HG03469 (cell line): ENCODE results near the gene SHKBP1.
A peak's percentile ranks its signal among the peaks of the same experiment; 100 is the strongest.
"Not testable (repeated sequence)": the region's sequence is repeated elsewhere in the genome, so short reads cannot be mapped to it uniquely, and the experiment has no call there.

Experiments used
- ATAC-seq: cut with Tn5 transposase; IDR thresholded peaks from one replicate; pipeline ENCODE4 v1.9.1; 2021; ENCODE audit warnings: mild to moderate bottlenecking, moderate library complexity, moderate number of reproducible peaks; ENCODE audit not compliant: unreplicated experiment

Gene SHKBP1

GRCh38 chr19:40584007-40584406 is 7.3 kb downstream of the SHKBP1 start:
- no peak for ATAC-seq

- no peak for ATAC-seq
Observed at GRCh38 chr19:40585241-40585981, 8.7 kb downstream of the SHKBP1 start.

GRCh38 chr19:40585982-40586422 is 9.3 kb downstream of the SHKBP1 start:
- no peak for ATAC-seq

GRCh38 chr19:40586611-40587010 is 9.9 kb downstream of the SHKBP1 start:
- ATAC-seq = no peak

- ATAC-seq = no peak
Observed at GRCh38 chr19:40588110-40588854, 11.6 kb downstream of the SHKBP1 start.

GRCh38 chr19:40588926-40589569 is 12.4 kb downstream of the SHKBP1 start:
- no peak for ATAC-seq

GRCh38 chr19:40589591-40590429 is 13.1 kb downstream of the SHKBP1 start:
- ATAC-seq = no peak

GRCh38 chr19:40590464-40591265 is 14.0 kb downstream of the SHKBP1 start:
- no peak for ATAC-seq

- not testable (repeated sequence) for ATAC-seq
Observed at GRCh38 chr19:40591724-40592123, 15.1 kb downstream of the SHKBP1 start.

GRCh38 chr19:40592170-40592569 is 15.5 kb downstream of the SHKBP1 start:
- peak; percentile 53 for ATAC-seq

- no peak for ATAC-seq
Observed at GRCh38 chr19:40594255-40594654, 17.6 kb downstream of the SHKBP1 start.

- no peak for ATAC-seq
Observed at GRCh38 chr19:40594657-40595091, 18.0 kb downstream of the SHKBP1 start.

GRCh38 chr19:40596608-40597328 is 20.1 kb downstream of the SHKBP1 start:
- no peak for ATAC-seq

GRCh38 chr19:40597329-40597838 is 20.7 kb downstream of the SHKBP1 start:
- ATAC-seq = no peak

GRCh38 chr19:40598121-40598917 is 21.6 kb downstream of the SHKBP1 start:
- ATAC-seq = no peak

- no peak for ATAC-seq
Observed at GRCh38 chr19:40598918-40599307, 22.2 kb downstream of the SHKBP1 start.

- ATAC-seq = no peak
Observed at GRCh38 chr19:40599331-40599901, 22.7 kb downstream of the SHKBP1 start.
